LNCaP clone FGC (cell line): ENCODE results near the gene FOXRED1.

Experiments
- DNase-seq: peaks from one replicate; pipeline ENCODE4 v3.0.0-alpha.2; 2011; ENCODE audit warnings: low read depth
- H3K4me3 ChIP-seq: 2 replicates; pipeline ENCODE4 v1.5.1; 2011; ENCODE audit warnings: mild to moderate bottlenecking, low read depth, low read length, control low read depth
- TF ChIP-seq, protein P1 (sequence below): IDR thresholded peaks from 2 replicates; pipeline ENCODE4 v1.5.1; 2012; ENCODE audit warnings: mild to moderate bottlenecking; ENCODE audit not compliant: control insufficient read depth, insufficient read depth; ENCODE audit errors: extremely low read depth

FOXRED1 gene

DNA sequence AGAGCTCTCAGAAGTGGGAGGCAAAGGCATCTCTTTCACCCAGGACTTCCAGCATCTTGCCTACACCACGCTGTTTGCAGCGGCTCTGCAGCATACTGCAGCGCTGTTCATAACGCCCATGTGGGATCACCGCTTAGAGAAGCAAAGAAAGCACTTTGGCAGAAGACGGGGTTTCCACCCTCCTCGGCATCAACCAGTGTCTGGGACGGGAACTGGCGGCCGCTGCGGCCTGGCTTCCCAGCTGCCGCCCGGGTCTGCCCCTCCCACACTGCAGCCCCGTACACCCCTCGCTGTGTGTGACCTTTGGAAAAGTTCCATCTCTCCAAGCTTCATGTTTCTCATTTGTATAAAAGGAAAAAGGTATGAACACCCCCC is 13.4 kb downstream of the FOXRED1 start:
- no peak for DNase-seq
- peak overlapping the region; percentile 67 for H3K4me3 ChIP-seq
- TF ChIP-seq, protein P1, sequence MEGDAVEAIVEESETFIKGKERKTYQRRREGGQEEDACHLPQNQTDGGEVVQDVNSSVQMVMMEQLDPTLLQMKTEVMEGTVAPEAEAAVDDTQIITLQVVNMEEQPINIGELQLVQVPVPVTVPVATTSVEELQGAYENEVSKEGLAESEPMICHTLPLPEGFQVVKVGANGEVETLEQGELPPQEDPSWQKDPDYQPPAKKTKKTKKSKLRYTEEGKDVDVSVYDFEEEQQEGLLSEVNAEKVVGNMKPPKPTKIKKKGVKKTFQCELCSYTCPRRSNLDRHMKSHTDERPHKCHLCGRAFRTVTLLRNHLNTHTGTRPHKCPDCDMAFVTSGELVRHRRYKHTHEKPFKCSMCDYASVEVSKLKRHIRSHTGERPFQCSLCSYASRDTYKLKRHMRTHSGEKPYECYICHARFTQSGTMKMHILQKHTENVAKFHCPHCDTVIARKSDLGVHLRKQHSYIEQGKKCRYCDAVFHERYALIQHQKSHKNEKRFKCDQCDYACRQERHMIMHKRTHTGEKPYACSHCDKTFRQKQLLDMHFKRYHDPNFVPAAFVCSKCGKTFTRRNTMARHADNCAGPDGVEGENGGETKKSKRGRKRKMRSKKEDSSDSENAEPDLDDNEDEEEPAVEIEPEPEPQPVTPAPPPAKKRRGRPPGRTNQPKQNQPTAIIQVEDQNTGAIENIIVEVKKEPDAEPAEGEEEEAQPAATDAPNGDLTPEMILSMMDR = no peak

DNA sequence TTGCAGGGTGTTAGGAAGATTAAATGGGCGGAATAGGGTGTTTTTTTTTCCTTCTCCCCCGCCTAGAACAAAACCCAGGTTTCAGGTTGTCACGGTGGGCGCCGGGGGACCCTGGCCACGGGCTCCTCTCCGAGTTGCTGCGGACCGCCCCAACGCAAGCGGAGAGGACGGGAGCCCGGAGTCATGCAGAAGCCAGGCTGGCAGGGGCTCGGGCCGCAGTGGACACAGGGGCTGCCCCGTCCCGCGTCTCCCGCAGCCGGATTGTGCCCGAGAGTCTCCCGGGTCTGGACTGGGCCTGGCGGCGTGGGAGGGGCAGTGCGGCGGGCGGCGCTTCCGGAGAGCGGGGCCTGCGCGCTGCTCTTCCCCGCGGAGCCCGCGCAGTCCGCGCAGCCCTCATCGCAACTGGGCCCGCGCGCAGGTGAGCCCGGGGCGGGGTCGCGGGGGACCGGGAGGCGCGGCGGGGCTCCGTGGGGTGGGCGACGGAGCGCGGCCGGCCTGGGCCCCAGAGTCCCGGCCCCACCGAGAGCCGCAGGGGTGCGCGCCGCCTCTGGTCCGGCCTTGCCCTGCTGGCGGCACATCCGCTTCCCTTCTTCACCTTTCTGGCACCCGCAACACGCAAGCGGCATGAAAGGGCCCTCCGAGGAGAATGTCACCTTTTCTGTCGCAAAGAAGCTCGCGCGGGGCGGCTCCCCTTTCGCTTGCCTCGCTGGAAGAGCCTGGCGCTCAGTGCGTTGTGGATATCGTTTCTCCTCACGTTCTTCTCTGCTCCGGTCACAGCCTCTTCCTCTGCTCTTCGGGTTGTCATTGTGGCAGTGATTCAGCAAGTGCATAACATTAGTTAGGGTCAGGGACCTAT is 14.0 kb downstream of the FOXRED1 start, which contains the start of gene TIRAP:
TSS of gene TIRAP (plus strand) at position 358 of the 856 bp plus-strand sequence. CDS start 7,802 bp downstream, outside the sequence.
- TF ChIP-seq, protein P1 = no peak
- H3K4me3 ChIP-seq = peak within 1 kb of the TSS; percentile 67
- DNase-seq = no peak

DNA sequence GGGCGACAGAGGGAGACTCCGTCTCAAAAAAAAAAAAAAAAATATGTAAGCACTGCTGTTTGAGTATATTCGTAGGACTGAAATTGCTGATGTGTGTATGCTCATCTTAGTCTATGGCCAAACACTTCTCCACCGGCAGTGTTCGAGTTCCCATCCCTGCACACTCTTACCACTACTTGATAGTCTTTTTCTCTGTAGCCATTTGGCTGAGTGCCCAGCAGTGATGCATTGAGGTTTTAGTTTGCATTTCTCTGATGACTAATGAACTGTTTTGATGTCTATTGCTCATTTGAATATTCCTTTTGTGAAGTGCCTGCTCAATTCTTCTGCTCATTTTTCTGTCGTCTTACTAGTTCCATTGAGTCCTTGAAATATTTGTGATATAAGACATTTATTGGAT is 15.9 kb downstream of the FOXRED1 start:
- TF ChIP-seq, protein P1 = no peak
- no peak overlapping the region for H3K4me3 ChIP-seq
- peak; percentile 46 for DNase-seq

DNA sequence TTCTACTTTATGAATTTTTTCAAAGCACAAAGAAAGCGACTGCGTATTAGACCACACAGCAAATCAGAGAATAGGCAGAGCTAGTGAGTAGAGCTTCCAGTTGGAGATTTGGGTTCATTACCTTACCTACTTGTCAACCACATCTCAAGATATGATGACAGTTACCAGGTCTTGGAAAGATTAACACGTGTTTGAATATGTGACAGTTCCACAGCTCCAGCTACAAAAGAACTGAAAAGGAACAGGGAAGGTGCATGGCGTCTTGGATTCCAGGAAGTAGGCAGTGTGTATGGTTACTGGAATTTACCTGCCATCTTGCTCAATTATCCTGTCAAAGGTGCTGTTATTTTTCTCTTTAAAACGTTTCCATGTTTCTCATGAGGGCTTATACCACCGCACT is 19.3 kb downstream of the FOXRED1 start:
- no peak overlapping the region for H3K4me3 ChIP-seq
- DNase-seq = no peak
- TF ChIP-seq, protein P1 = no peak

DNA sequence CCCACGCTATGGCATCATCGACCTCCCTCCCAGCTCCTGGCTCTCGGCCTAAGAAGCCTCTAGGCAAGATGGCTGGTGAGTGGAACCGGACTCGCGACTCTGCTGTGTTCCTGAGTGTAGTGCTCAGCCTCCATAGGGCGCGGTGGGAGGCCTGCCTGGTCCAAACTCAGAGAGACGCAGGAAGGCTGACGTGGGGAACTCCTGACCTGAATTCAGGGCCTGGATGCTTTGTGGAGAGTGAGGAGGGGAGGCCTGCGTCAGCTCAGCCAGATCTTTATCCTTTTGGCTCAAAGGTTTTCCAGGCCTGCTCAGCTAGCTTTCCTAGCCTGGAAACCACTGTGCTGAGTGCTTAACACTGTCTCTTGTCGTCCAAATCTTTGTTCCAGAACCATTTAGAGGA is 21.9 kb downstream of the FOXRED1 start:
- no peak for DNase-seq
- no peak overlapping the region for H3K4me3 ChIP-seq
- TF ChIP-seq, protein P1 = no peak

DNA sequence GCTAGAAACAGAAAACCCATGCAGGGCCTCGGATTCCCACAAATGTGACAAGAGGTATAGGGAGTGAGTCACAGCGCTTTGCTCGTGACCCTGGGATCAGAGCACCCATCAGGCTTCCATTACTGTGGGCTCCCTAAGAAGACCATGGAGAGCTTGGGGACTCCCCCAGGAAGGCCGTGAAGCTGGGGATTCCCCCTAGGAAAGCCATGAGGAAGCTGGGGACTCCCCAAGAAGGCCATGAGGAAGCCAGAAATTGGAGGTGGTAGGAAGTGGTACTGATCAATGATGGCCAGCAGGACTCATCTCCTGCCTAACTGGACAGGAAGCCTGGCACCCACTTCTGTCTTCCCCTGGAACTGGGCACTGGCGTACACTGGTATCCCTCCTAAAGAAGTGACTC is 24.8 kb downstream of the FOXRED1 start:
- H3K4me3 ChIP-seq = no peak overlapping the region
- TF ChIP-seq, protein P1 = no peak
- no peak for DNase-seq
